Astrocyte of the cerebellum (primary cell): Measurements from ENCODE around the gene URB1.

Experiments used
- DNase-seq: peaks from one replicate; pipeline ENCODE4 v3.0.0-alpha.2; 2011; ENCODE audit warnings: low read depth
- H3K4me3 ChIP-seq: 2 replicates; pipeline ENCODE4 v1.5.1; 2011; ENCODE audit warnings: mild to moderate bottlenecking, low read depth, low read length, moderate library complexity
- CTCF ChIP-seq: IDR thresholded peaks from 2 replicates; pipeline ENCODE4 v1.5.1; 2012; ENCODE audit warnings: low read length, low read depth, moderate library complexity, mild to moderate bottlenecking; ENCODE audit errors: missing control alignments
- in situ Hi-C: cut with HindIII; loops from 2 replicates; pipeline ENCODE4 v1.10.0; 2017; ENCODE audit warnings: low sequenced_read_pairs

Gene URB1

GRCh38 chr21:32411350-32412161 is 18.7 kb upstream of the URB1 start:
- H3K4me3 ChIP-seq: peak overlapping the region; percentile 47
- in situ Hi-C loops: no loop called here
- no peak for DNase-seq
- no peak for TF ChIP-seq CTCF

- no peak for TF ChIP-seq CTCF
- in situ Hi-C loops: no loop called here
- peak overlapping the region; percentile 47 for H3K4me3 ChIP-seq
- no peak for DNase-seq
These were observed 18.1 kb upstream of the URB1 start for GRCh38 chr21:32410916-32411315.

- TF ChIP-seq CTCF: no peak
- H3K4me3 ChIP-seq: no peak overlapping the region
- in situ Hi-C loops: no loop called here
- DNase-seq: no peak
These were observed 17.5 kb upstream of the URB1 start for GRCh38 chr21:32410291-32410690.

- no peak overlapping the region for H3K4me3 ChIP-seq
- DNase-seq: no peak
- in situ Hi-C loops: loop anchor here (5.0 kb wide), 1 partner anchor 201 kb away; no protein-coding TSS in a partner anchor
- TF ChIP-seq CTCF: no peak
These were observed 13.6 kb upstream of the URB1 start for GRCh38 chr21:32406405-32406804.

- TF ChIP-seq CTCF: peak; percentile 60
- no peak overlapping the region for H3K4me3 ChIP-seq
- in situ Hi-C loops: no loop called here
- DNase-seq: no peak
These were observed 10.5 kb upstream of the URB1 start for GRCh38 chr21:32403201-32403777.

- peak overlapping the region; percentile 95 for H3K4me3 ChIP-seq
- in situ Hi-C loops: no loop called here
- DNase-seq: no peak
- no peak for TF ChIP-seq CTCF
These were observed 827 bp upstream of the URB1 start for GRCh38 chr21:32393677-32394001.
